ENCODE measurements around the gene TNRC6B. TPM values are rescaled to one million over a fixed set of nuclear protein-coding genes. Genes with fewer than 3 reads are reported as not detected.

Gene TNRC6B
- total and polyA plus RNA-seq, 5 donors from 2014 or later: 50.6 to 144 (median 72.6) TPM

GRCh38 chr22:40314041-40314440, 136.3 kb downstream of the TNRC6B start:
- no peak overlapping the region for H3K27ac ChIP-seq (ENCODE audit: insufficient read depth, low read length, poor library complexity, severe bottlenecking)
- H3K9me3 ChIP-seq (ENCODE audit: control insufficient read depth in 2 of 2, low read length in 2 of 2): no peaks in the 10 kb centered on the region
- H3K9me3 Mint-ChIP-seq: peaks cover 0 to 1% (median 0%) of the 10 kb centered on the region in 7 donors
- no peak overlapping the region for H3K4me3 Mint-ChIP-seq
- H3K27me3 Mint-ChIP-seq: no peaks in the 10 kb centered on the region
- peaks cover 0 to 11% (median 6%) of the 10 kb centered on the region in 4 donors for H3K4me1 Mint-ChIP-seq
- peaks cover 65% of the 10 kb centered on the region for H3K36me3 Mint-ChIP-seq
- ATAC-seq (ENCODE audit: low read depth in 2 of 2) (no peak), DNase-seq (no peak)
- H3K36me3 ChIP-seq (ENCODE audit: control insufficient read depth, insufficient read depth, low read length): peaks cover 93% of the 10 kb centered on the region
- H3K27ac Mint-ChIP-seq: peak overlapping the region in 2 of 3 donors; percentile 44 to 85
- H3K4me1 ChIP-seq (ENCODE audit: control insufficient read depth, insufficient read depth, low read length, poor library complexity, severe bottlenecking): no peaks in the 10 kb centered on the region
- H3K27me3 ChIP-seq (ENCODE audit: control insufficient read depth, insufficient read depth, low read length): no peaks in the 10 kb centered on the region
- H3K4me3 ChIP-seq (ENCODE audit: low read depth, low read length): no peak overlapping the region

- peak overlapping the region in 1 of 4 donors; percentile 54 for H3K4me3 Mint-ChIP-seq
- no peak for ATAC-seq (ENCODE audit: low read depth in 2 of 2)
These were observed 143.0 kb downstream of the TNRC6B start for GRCh38 chr22:40320687-40321086.

GRCh38 chr22:40322021-40322420, 144.3 kb downstream of the TNRC6B start:
- DNase-seq: no peak
- Mint-ChIP-seq H3K27ac (peak overlapping the region in 2 of 3 donors; percentile 42 to 92), H3K27me3 (no peaks in the 10 kb centered on the region), H3K4me3 (peak overlapping the region in 2 of 4 donors; percentile 19 to 35), H3K4me1 (peaks cover 21 to 61% (median 30%) of the 10 kb centered on the region in 4 donors), H3K36me3 (peaks cover 44% of the 10 kb centered on the region), H3K9me3 (peaks cover 0 to 2% (median 0%) of the 10 kb centered on the region in 7 donors)
- no peak for ATAC-seq (ENCODE audit: low read depth in 2 of 2)
- peak overlapping the region; percentile 82 for H3K27ac ChIP-seq (ENCODE audit: insufficient read depth, low read length, poor library complexity, severe bottlenecking)
- no peaks in the 10 kb centered on the region for H3K9me3 ChIP-seq (ENCODE audit: control insufficient read depth in 2 of 2, low read length in 2 of 2)
- peaks cover 41% of the 10 kb centered on the region for H3K4me1 ChIP-seq (ENCODE audit: control insufficient read depth, insufficient read depth, low read length, poor library complexity, severe bottlenecking)
- no peaks in the 10 kb centered on the region for H3K27me3 ChIP-seq (ENCODE audit: control insufficient read depth, insufficient read depth, low read length)
- no peak overlapping the region for H3K4me3 ChIP-seq (ENCODE audit: low read depth, low read length)
- peaks cover 54% of the 10 kb centered on the region for H3K36me3 ChIP-seq (ENCODE audit: control insufficient read depth, insufficient read depth, low read length)

More at GRCh38 chr22:40320687-40321086, 143.0 kb downstream of the TNRC6B start:
- peaks cover 52% of the 10 kb centered on the region for H3K36me3 Mint-ChIP-seq
- Histone ChIP-seq H3K4me3 (ENCODE audit: low read depth, low read length) (no peak overlapping the region), H3K27ac (ENCODE audit: insufficient read depth, low read length, poor library complexity, severe bottlenecking) (no peak overlapping the region), H3K9me3 (ENCODE audit: control insufficient read depth in 2 of 2, low read length in 2 of 2) (no peaks in the 10 kb centered on the region), H3K4me1 (ENCODE audit: control insufficient read depth, insufficient read depth, low read length, poor library complexity, severe bottlenecking) (peaks cover 31% of the 10 kb centered on the region), H3K36me3 (ENCODE audit: control insufficient read depth, insufficient read depth, low read length) (peaks cover 61% of the 10 kb centered on the region), H3K27me3 (ENCODE audit: control insufficient read depth, insufficient read depth, low read length) (no peaks in the 10 kb centered on the region)
- H3K27ac Mint-ChIP-seq: peak overlapping the region; percentile 63 to 92 (median 90)
- no peaks in the 10 kb centered on the region for H3K27me3 Mint-ChIP-seq
- peaks cover 13 to 53% (median 26%) of the 10 kb centered on the region in 4 donors for H3K4me1 Mint-ChIP-seq
- no peak for DNase-seq
- peaks cover 0 to 2% (median 0%) of the 10 kb centered on the region in 7 donors for H3K9me3 Mint-ChIP-seq

GRCh38 chr22:40322818-40323447, 145.2 kb downstream of the TNRC6B start:
- H3K4me1 Mint-ChIP-seq: peaks cover 22 to 69% (median 37%) of the 10 kb centered on the region in 4 donors
- peaks cover 0 to 2% (median 0%) of the 10 kb centered on the region in 7 donors for H3K9me3 Mint-ChIP-seq
- H3K4me3 ChIP-seq (ENCODE audit: low read depth, low read length): no peak overlapping the region
- no peak for ATAC-seq (ENCODE audit: low read depth in 2 of 2)
- no peaks in the 10 kb centered on the region for H3K27me3 ChIP-seq (ENCODE audit: control insufficient read depth, insufficient read depth, low read length)
- H3K27ac Mint-ChIP-seq: peak overlapping the region; percentile 84 to 92 (median 85)
- peak overlapping the region; percentile 82 for H3K27ac ChIP-seq (ENCODE audit: insufficient read depth, low read length, poor library complexity, severe bottlenecking)
- H3K36me3 Mint-ChIP-seq: peaks cover 42% of the 10 kb centered on the region
- H3K36me3 ChIP-seq (ENCODE audit: control insufficient read depth, insufficient read depth, low read length): peaks cover 45% of the 10 kb centered on the region
- DNase-seq: no peak
- H3K4me1 ChIP-seq (ENCODE audit: control insufficient read depth, insufficient read depth, low read length, poor library complexity, severe bottlenecking): peaks cover 43% of the 10 kb centered on the region
- H3K27me3 Mint-ChIP-seq: no peaks in the 10 kb centered on the region
- H3K9me3 ChIP-seq (ENCODE audit: control insufficient read depth in 2 of 2, low read length in 2 of 2): no peaks in the 10 kb centered on the region
- peak overlapping the region in 2 of 4 donors; percentile 29 to 78 for H3K4me3 Mint-ChIP-seq

- Mint-ChIP-seq H3K36me3 (peaks cover 40% of the 10 kb centered on the region), H3K27ac (peak overlapping the region; percentile 92 to 97 (median 94)), H3K4me1 (peaks cover 27 to 77% (median 42%) of the 10 kb centered on the region in 4 donors), H3K27me3 (no peaks in the 10 kb centered on the region), H3K9me3 (peaks cover 0 to 2% (median 0%) of the 10 kb centered on the region in 7 donors), H3K4me3 (peak overlapping the region; percentile 61 to 94 (median 82))
- Histone ChIP-seq H3K36me3 (ENCODE audit: control insufficient read depth, insufficient read depth, low read length) (peaks cover 40% of the 10 kb centered on the region), H3K4me3 (ENCODE audit: low read depth, low read length) (peak overlapping the region; percentile 70), H3K4me1 (ENCODE audit: control insufficient read depth, insufficient read depth, low read length, poor library complexity, severe bottlenecking) (peaks cover 50% of the 10 kb centered on the region), H3K9me3 (ENCODE audit: control insufficient read depth in 2 of 2, low read length in 2 of 2) (no peaks in the 10 kb centered on the region), H3K27ac (ENCODE audit: insufficient read depth, low read length, poor library complexity, severe bottlenecking) (peak overlapping the region; percentile 82), H3K27me3 (ENCODE audit: control insufficient read depth, insufficient read depth, low read length) (no peaks in the 10 kb centered on the region)
- peak in 2 of 3 donors; percentile 46 to 90 for DNase-seq
- peak; percentile 36 to 56 for ATAC-seq (ENCODE audit: low read depth in 2 of 2)
These were observed 146.0 kb downstream of the TNRC6B start for GRCh38 chr22:40323681-40324171.

- ATAC-seq (ENCODE audit: low read depth in 2 of 2): peak; percentile 79 to 83
- Histone ChIP-seq H3K4me1 (ENCODE audit: control insufficient read depth, insufficient read depth, low read length, poor library complexity, severe bottlenecking) (peaks cover 59% of the 10 kb centered on the region), H3K27ac (ENCODE audit: insufficient read depth, low read length, poor library complexity, severe bottlenecking) (peak overlapping the region; percentile 82), H3K27me3 (ENCODE audit: control insufficient read depth, insufficient read depth, low read length) (no peaks in the 10 kb centered on the region), H3K9me3 (ENCODE audit: control insufficient read depth in 2 of 2, low read length in 2 of 2) (no peaks in the 10 kb centered on the region), H3K4me3 (ENCODE audit: low read depth, low read length) (peak overlapping the region; percentile 70), H3K36me3 (ENCODE audit: control insufficient read depth, insufficient read depth, low read length) (peaks cover 35% of the 10 kb centered on the region)
- H3K9me3 Mint-ChIP-seq: peaks cover 0 to 2% (median 0%) of the 10 kb centered on the region in 7 donors
- peaks cover 27 to 87% (median 45%) of the 10 kb centered on the region in 4 donors for H3K4me1 Mint-ChIP-seq
- H3K4me3 Mint-ChIP-seq: peak overlapping the region; percentile 61 to 94 (median 82)
- H3K36me3 Mint-ChIP-seq: peaks cover 43% of the 10 kb centered on the region
- H3K27ac Mint-ChIP-seq: peak overlapping the region; percentile 92 to 97 (median 94)
- DNase-seq: peak; percentile 9 to 85 (median 82)
- H3K27me3 Mint-ChIP-seq: no peaks in the 10 kb centered on the region
These were observed 147.0 kb downstream of the TNRC6B start for GRCh38 chr22:40324468-40325305.

- DNase-seq (peak in 2 of 3 donors; percentile 7 to 34), ATAC-seq (ENCODE audit: low read depth in 2 of 2) (peak; percentile 46 to 59)
- H3K4me1 Mint-ChIP-seq: peaks cover 27 to 91% (median 47%) of the 10 kb centered on the region in 4 donors
- Histone ChIP-seq H3K27ac (ENCODE audit: insufficient read depth, low read length, poor library complexity, severe bottlenecking) (peak overlapping the region; percentile 82), H3K27me3 (ENCODE audit: control insufficient read depth, insufficient read depth, low read length) (no peaks in the 10 kb centered on the region), H3K36me3 (ENCODE audit: control insufficient read depth, insufficient read depth, low read length) (peaks cover 34% of the 10 kb centered on the region), H3K4me1 (ENCODE audit: control insufficient read depth, insufficient read depth, low read length, poor library complexity, severe bottlenecking) (peaks cover 59% of the 10 kb centered on the region), H3K4me3 (ENCODE audit: low read depth, low read length) (peak overlapping the region; percentile 70), H3K9me3 (ENCODE audit: control insufficient read depth in 2 of 2, low read length in 2 of 2) (no peaks in the 10 kb centered on the region)
- H3K9me3 Mint-ChIP-seq: peaks cover 0 to 2% (median 0%) of the 10 kb centered on the region in 7 donors
- peak overlapping the region; percentile 48 to 87 (median 70) for H3K4me3 Mint-ChIP-seq
- no peaks in the 10 kb centered on the region for H3K27me3 Mint-ChIP-seq
- H3K27ac Mint-ChIP-seq: peak overlapping the region; percentile 92 to 97 (median 94)
- peaks cover 46% of the 10 kb centered on the region for H3K36me3 Mint-ChIP-seq
These were observed 147.6 kb downstream of the TNRC6B start for GRCh38 chr22:40325315-40325714.

All from CD4-positive, CD25-positive, alpha-beta regulatory T cell (primary cell).